ENCODE measurements around the gene PCMT1.
"Not testable (repeated sequence)": the region's sequence is repeated elsewhere in the genome, so short reads cannot be mapped to it uniquely, and the experiment has no call there.

PCMT1 gene

DNA sequence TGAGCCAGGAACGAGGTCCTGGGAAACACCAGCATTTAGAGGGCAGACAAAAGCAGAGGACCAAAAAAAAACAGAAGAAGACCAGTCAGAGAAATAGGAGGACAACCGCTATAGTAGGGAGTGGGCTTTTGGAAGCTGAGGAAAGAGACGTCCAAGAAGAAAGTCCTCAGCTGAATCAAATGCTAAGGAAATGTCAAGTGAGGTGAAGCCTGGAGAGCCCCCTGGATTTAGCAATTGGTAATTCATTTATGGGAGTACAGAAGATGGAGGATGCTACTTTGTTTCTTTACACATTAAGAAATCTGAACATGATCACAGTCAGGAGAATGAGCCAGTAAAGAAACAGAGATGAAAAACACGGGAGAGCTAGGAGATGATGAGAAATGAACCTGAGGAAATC, 73.5 kb downstream of the PCMT1 start:
- no peak for DNase-seq

DNA sequence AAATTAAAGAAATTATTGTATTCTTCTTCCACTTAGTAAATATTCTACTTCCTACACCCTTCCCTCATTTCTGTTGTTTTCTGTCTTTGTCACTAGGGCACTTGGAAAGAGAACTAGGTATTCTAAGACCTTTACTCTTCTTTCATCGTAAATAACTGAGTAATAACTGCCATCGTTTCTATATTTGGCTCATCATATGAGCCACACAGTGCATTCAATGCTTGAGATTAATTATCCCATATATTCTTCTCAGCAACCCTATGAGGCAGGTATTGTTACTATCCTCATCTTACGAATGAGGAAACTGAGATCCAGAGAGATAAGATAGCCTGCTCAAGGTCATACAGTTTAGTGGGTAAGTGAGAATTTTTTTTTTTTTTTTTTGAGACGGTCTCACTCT, 75.8 kb downstream of the PCMT1 start:
- DNase-seq = no peak

GRCh38 chr6:149830731-149831307, 81.3 kb downstream of the PCMT1 start:
- DNase-seq = no peak

- DNase-seq = no peak
These were observed 81.8 kb downstream of the PCMT1 start for GRCh38 chr6:149831308-149831820.

DNA sequence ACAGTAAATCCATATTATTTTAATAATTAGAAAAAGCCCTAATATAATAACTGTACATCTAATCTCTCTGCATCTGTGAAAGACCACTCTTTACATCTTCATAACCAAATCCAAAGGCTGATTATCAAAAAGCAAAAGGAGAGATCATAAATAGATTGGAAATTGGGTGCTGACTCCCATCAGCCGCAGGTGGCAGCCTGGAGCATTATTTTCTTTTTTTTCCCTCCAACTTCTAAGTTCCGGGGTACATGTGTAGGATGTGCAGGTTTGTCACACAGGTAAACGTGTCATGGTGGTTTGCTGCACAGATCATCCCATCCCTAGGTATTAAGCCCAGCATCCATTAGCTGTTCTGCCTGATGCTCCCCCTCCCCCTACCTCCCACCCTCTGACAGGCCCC, 84.1 kb downstream of the PCMT1 start:
- DNase-seq = no peak

DNA sequence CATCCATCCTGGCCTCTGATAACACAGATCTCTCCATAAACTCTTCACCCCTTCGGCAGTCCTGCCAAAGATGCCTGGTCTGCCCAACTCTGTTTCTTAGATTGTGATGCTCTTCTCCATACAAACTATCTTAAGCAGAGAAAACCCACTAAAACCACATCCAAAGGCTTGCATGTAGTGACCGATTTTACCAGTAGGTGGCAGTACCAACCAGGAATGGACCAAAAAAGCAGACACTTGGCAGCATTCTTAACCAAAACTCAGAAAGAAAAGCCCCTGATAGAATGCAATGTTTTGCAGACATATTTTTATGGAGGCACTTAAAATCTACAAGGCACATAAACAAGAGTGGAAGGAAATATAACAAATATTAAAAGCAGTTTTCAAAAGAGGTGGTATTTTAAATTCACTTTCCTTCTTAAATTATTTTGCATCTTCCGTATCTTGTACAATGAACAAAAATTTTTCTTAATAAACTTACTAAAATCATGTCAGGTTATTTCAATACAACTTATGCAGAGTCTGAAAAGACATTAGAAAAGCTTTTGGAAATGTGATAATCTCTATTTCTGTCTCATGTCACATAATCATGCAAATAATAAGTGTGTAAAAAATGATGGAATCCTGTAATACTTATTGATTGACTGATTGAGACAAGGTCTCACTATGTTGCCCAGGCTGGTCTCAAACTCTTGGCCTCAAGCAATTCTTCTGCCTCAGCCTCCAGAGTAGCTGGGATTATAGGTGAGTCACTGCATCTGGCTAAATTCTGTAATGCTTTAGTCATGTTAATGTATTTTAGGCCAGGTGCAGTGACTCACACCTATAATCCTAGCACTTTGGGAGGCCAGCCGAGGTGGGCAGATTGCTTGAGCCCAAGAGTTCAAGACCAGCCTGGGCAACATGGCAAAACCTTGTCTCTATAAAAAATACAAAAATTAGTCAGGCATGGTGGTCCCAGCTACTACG, 85.3 kb downstream of the PCMT1 start:
- peak; percentile 72 for DNase-seq

GRCh38 chr6:149840345-149841075, 91.0 kb downstream of the PCMT1 start:
- DNase-seq = peak; percentile 16

DNA sequence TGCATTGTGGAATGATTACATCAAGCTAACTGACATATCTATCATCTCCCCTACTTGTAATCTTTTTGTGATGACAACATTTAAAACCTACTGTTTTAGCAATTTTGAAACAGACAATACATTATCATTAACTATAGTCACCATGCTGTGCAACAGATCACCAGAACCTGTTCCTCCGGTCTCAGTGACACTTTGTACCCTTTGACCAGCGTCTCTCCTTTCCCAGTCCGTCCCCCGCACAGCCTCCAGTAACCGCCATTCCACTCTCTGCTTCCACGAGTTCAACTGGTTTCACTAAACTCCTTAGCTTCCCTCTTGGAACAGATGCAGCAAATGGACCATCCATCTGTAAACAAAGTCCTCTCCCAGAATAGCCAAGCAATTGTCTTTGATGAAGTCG, 92.8 kb downstream of the PCMT1 start:
- no peak for DNase-seq

DNA sequence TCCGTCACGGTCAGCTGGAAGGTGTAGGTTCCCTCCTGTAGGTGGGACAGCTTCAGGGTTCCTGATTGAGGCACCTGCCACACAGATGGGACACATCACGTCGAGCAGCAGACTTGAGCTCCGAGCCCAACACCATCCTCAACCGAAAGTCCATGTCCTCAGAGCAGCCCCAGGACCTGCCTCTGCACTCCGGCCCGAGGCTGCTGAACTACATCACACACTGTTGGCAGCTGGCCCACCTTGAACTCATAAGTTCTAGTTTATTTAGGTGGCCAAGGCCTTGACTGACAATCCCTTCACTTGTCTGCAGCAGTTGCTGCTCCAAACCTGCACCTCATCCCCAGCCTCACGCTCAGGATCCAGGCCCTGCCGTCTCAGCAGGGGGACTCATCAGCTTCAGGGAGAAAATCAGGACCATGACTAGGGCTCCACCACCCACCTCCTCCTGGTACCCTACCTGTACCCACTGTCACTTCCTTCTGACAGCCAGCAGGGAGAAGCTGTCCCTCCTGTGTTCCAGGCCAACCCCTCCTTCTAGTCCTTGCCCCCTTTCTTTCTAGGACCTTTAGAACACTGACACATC, 93.6 kb downstream of the PCMT1 start:
- DNase-seq = no peak

- DNase-seq = not testable (repeated sequence)
These were observed 94.5 kb downstream of the PCMT1 start for GRCh38 chr6:149844036-149844435.

DNA sequence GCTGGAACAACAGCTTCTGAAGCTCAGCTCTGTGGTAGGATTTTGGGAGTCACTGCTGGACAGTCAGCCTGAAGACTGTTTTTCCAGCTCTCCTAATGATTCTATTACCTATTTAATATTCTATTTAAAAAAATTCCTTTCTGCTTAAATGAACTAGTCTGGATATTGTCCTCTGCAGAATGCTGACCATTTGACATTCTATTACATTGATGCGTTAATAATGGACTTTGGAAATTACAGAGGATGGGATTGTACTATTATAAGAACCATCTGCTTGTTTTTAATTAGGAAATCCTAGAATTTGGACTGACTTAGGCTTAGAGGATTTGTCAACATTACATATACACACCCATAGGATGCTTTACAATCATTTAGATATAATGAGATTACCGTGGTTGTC, 94.9 kb downstream of the PCMT1 start:
- no peak for DNase-seq

DNA sequence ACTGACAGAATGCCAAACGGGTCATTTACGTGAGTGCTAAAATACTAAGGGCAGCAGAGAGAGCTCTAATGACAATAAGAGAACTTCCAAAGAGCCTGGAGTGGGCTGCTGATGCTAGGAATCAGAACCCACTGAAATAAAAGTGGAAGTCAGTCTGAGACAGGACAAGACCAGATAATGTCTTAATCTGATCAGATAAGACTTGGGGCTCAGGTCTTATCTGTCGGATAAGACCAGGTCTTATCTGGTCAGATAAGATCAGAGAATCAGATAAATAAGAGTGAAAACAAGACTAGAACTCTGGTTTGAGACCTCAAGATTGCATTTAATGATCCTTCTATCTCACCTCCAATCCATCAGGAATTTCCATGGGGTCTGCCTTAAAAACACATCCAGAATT, 96.0 kb downstream of the PCMT1 start:
- DNase-seq = no peak

GRCh38 chr6:149846321-149846720, 96.8 kb downstream of the PCMT1 start:
- DNase-seq = no peak

DNA sequence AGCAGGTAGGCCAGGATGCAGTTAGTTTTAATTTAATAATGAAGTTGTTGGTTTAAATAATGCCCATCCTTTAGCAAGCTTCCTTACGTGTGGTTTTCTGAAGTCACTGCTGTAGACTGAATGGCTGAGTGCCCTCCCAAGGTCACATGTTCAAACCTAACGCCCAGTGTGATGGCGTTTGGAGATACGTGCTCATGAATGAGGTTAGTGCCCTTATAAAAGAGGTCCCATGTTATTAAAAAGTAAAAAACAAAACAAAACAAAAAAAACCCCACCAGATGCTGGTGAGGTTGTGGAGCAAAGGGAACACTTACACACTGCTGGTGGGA, 98.4 kb downstream of the PCMT1 start:
- DNase-seq = no peak

DNA sequence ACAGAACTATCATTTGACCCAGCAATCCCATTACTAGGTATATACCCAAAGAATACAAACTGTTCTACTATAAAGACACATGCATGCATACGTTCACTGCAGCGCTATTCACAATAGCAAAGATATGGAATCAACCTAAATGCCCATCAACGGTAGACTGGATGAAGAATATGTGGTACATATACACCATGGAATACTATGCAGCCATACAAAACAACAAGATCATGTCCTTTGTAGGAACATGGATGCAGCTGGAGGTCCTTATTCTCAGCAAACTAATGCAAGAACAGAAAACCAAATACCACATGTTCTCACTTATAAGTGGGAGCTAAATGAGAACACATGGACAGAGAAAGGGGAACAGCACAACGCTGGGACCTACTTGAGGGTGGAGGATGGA, 98.8 kb downstream of the PCMT1 start:
- DNase-seq = not testable (repeated sequence)

- no peak for DNase-seq
These were observed 102.0 kb downstream of the PCMT1 start for GRCh38 chr6:149851461-149852110.

DNA sequence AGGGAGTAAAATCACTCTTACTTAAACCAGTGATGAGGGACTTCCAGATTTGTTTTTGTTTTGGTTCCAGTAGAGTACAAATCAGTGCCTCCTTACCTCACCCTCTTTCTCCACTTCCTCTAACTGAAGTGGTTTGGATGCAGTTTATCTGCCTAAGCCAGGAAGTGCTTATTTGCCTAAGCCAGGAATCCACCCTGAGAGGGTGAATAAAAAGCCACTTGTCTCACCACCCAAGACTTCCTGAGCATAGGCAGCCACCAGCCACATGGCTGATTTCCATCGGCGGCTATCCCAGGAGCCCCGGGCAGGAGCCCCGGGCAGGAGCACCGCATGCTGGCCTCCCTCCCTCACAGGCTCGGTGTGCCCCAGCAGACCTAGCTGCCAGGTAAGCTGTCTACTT, 102.6 kb downstream of the PCMT1 start:
- no peak for DNase-seq

DNA sequence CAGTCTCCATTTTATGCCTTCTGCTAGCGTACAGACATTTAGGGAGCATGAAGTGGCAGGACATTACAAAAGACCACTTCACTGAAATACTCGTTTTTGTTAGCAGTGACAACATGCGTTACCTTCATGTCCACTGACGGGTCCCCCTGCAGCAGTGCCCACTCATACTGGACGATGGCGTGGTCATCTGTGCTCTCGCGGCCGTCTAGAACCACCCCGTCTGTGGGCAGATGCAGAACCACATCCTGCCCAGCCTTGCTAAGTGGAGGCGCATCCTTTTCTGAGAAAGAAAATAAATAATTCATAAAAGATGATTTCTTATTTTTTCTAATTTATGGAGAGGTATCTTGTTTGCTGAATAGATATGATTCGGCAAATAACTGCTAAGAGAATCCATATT, 103.3 kb downstream of the PCMT1 start:
- no peak for DNase-seq

DNA sequence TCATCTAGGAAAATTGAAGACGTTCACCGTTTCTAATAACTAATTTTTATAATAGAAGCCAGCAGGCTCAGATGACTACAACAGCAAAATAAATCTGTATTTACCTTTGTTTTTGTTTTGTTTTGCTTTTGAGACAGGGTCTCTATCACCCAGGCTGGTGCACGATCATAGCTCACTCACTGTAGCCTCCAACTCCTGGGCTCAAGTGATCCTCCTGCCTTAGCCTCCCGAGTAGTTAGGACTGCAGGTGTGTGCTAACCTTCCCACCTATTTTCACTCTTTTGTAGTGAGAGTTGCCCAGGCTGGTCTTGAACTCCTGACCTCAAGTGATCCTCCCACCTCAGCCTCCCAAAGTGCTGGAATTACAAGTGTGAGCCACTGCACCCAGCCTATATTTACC, 104.5 kb downstream of the PCMT1 start:
- DNase-seq = not testable (repeated sequence)

GRCh38 chr6:149854532-149854931, 105.0 kb downstream of the PCMT1 start:
- no peak for DNase-seq

DNA sequence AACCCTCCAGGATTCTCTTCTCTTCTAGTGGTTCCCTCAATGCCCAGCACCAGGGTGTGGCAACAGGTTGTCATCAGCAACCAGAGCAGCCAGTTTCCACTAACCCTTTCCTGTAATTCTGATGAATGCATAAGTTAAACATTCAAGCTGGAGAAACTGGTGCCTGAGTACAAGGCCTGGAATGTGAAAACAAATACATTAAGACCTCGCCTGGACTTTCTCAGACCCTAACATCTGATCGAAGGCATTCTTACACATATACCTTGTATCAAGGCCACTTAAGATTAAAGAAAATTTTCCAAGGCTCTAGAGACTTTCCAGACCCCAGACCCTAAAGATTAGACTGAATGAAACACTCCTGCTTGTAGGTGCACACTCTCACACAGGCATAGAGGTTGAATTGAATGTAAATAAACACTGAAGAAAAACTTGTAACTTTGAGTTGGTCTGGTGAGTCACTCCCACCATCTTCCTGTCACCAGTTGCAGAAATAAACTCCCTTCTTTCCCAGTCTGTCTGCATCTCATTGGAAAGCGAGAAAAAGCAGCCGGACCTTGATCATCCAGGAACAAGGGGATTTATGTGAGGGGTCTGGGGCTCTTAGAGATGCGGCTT, 105.6 kb downstream of the PCMT1 start:
- no peak for DNase-seq

DNA sequence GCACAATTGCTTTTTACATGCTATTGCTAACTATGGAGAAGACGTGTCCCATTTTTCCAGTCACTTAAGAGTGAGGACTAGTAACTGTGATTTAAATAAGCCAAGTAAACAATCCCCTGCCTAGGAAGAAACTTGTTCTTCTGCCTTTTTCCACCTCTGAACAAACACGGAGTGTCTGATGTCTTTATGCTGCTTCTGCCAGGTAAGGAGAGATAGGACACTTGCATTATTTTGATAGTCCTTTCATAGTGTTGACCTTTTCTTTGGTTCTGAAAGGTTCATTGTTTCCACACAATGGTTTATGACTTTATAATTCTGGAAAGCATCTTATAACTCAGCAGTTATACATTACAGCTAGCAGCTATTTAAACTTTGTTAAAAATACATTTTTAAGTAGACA, 106.2 kb downstream of the PCMT1 start:
- DNase-seq = no peak

Measured in T-helper 9 cell (primary cell).